GM12872 (cell line): Measurements from ENCODE around the gene LDB3.

ENCODE experiments used
- TF ChIP-seq, protein P1 (sequence below): IDR thresholded peaks from 3 replicates; pipeline ENCODE4 v1.5.1; 2011; ENCODE audit warnings: low read depth, mild to moderate bottlenecking, low read length, moderate library complexity; ENCODE audit not compliant: insufficient read depth

LDB3 gene

DNA sequence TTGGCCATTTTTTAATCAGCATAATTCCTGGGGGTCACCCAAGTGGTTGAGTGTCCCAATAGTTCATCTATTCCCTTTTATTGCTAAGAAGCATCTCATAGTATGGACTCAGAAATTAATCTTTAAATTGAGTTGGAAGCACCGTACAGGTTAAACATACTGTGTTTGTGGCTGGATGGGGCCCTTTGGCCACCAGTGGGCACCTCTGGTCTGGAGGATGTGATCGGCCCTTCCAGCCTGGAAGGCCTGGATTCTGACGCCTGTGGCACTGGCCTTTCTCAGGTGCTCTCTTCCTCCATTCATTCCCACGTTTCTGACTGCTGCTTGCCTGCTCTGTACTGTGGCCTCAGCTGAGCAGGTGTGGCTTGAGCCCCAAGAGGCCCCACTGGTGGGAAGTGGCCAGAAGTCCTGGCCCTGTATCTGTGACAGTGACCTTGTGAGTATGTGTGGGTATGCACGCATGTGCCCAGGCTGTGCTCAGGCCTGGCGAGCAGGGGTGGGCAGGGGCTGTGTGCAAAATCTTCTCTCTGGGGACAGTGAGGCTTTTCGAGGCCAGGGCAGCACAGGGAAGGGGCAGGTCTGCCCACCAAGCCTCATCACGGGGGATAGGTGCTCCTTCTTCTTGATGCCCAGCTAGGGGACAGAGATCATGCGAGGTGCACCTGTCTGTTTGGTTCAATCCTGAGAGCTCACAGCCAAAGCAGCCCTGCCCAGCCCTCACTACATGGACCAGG, 30.1 kb downstream of the LDB3 start:
- TF ChIP-seq, protein P1, sequence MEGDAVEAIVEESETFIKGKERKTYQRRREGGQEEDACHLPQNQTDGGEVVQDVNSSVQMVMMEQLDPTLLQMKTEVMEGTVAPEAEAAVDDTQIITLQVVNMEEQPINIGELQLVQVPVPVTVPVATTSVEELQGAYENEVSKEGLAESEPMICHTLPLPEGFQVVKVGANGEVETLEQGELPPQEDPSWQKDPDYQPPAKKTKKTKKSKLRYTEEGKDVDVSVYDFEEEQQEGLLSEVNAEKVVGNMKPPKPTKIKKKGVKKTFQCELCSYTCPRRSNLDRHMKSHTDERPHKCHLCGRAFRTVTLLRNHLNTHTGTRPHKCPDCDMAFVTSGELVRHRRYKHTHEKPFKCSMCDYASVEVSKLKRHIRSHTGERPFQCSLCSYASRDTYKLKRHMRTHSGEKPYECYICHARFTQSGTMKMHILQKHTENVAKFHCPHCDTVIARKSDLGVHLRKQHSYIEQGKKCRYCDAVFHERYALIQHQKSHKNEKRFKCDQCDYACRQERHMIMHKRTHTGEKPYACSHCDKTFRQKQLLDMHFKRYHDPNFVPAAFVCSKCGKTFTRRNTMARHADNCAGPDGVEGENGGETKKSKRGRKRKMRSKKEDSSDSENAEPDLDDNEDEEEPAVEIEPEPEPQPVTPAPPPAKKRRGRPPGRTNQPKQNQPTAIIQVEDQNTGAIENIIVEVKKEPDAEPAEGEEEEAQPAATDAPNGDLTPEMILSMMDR = no peak

GRCh38 chr10:86699125-86699524, 30.8 kb downstream of the LDB3 start:
- TF ChIP-seq, protein P1 = no peak

DNA sequence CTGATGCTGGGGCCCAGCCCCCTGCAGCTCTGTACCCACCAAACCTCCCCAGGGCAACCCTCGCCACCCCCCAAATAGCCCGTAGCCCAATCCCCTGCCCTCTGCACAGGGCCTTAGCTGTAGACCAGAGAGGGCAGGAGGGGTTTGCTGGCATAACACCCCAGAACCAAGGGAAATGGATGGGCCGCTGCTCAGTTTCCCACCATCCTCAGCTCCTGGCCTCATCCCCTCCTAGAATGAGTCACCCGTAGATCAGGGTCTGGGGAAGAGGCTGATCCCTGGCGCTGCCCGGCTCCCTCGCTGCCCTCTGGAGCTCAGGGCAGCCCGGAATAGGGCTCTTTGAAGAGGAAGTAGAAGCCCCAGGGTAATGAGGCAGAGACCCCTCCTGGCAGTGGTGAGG, 31.2 kb downstream of the LDB3 start:
- TF ChIP-seq, protein P1 = no peak

- TF ChIP-seq, protein P1 = no peak
Observed at GRCh38 chr10:86699991-86700840, 31.9 kb downstream of the LDB3 start.

GRCh38 chr10:86700851-86701617, 32.7 kb downstream of the LDB3 start:
- TF ChIP-seq, protein P1 = no peak

DNA sequence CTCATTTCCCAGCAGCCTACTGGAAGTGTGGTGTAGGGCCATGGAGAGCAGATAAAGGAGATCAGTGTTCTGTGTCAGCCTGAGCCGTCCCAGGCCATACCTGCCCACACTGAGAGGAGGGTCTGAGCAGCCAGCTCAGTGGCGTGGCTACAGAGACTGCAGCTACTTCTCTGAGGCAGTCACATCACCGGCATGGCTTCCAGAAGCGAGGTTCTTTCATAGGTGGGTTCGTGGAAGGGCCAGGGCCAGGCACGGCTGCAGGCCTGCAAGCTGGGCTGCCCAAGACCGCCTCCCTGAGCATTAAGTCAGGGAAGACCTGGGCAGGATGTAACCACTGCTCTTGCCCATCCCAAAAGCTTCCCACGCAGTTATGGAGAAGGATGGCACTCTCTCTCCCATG, 34.9 kb downstream of the LDB3 start:
- TF ChIP-seq, protein P1 = no peak

DNA sequence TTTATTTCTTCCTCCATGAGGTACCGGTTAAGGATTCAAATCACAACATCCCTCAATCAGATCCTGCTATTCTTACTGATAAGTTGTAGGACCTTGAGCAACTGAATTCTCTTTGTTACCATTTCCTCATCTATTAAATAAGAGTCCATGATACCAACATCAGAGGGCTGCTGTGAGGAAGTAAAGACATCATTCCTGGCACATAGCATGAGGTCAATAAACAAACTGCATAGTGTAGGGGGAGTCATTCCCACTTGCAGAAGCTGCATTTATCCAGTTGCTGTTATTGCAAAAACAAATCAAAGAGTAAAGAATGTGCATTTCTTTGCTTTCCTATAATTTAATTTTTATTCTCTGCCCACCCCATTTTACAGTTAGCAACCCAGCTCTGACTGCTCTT, 36.8 kb downstream of the LDB3 start:
- TF ChIP-seq, protein P1 = no peak
